Panc1 (cell line): ENCODE measurements around the gene CDK5RAP2. TPM values are rescaled to one million over a fixed set of nuclear protein-coding genes. Genes with fewer than 3 reads are reported as not detected.

ENCODE experiments used
- ATAC-seq: fragments of 200-7000 bp; cut with Tn5 transposase; 2 replicates; pipeline ENCODE4 v1.9.1; 2020; ENCODE audit warnings: mild to moderate bottlenecking, moderate library complexity
- BruUV-seq: library from RNA; stranded (reverse); fragments of 400-500 nt; replicated peaks from 2 replicates; lab custom pipeline; 2021; lab: Mats Ljungman, UMichigan
- CTCF ChIA-PET: fragments of 300-600 bp; sonication (Branson Sonifier 250); formaldehyde crosslinking; loops from one replicate; lab custom pipeline; 2022; ENCODE audit warnings: antibody characterized with exemption; lab: Charles Lee
- POLR2A ChIA-PET: fragments of 300-600 bp; sonication (Branson Sonifier 250); formaldehyde crosslinking; loops from one replicate; lab custom pipeline; 2022; ENCODE audit warnings: antibody characterized with exemption; lab: Charles Lee
- DNase-seq: peaks from one replicate; pipeline ENCODE4 v3.0.0-alpha.2; 2010; ENCODE audit warnings: low read depth, low spot score
- H3K27ac ChIP-seq: 2 replicates; pipeline ENCODE4 v1.5.1; 2011; ENCODE audit warnings: mild to moderate bottlenecking, low read length, inconsistent platforms
- H3K27me3 ChIP-seq: fragments of 200-500 bp; sonication (Bioruptor generic); 2 replicates; pipeline ENCODE4 v1.6.0; 2014; ENCODE audit warnings: low read length, inconsistent platforms; ENCODE audit not compliant: control insufficient read depth, insufficient read depth
- H3K36me3 ChIP-seq: fragments of 200-500 bp; sonication (Bioruptor generic); 2 replicates; pipeline ENCODE4 v1.5.1; 2014; ENCODE audit warnings: inconsistent platforms, mild to moderate bottlenecking, low read length, moderate library complexity; ENCODE audit not compliant: control insufficient read depth, insufficient read depth
- H3K4me1 ChIP-seq: 2 replicates; pipeline ENCODE4 v1.5.1; 2011; ENCODE audit warnings: inconsistent platforms, mild to moderate bottlenecking, low read length, moderate library complexity; ENCODE audit not compliant: control insufficient read depth, insufficient read depth
- H3K4me3 ChIP-seq, 2 experiments: 2 replicates each; pipeline ENCODE4 v1.5.1; 2011 to 2012; ENCODE audit warnings: low read depth in 2 of 2, low read length in 2 of 2, mild to moderate bottlenecking in 2 of 2, inconsistent platforms in 1 of 2, moderate library complexity in 1 of 2
- H3K9me3 ChIP-seq: fragments of 200-500 bp; sonication (Bioruptor generic); 2 replicates; pipeline ENCODE4 v1.5.1; 2014; ENCODE audit warnings: low read depth, mild to moderate bottlenecking, inconsistent platforms, low read length, moderate library complexity; ENCODE audit not compliant: control insufficient read depth, insufficient read depth
- POLR2AphosphoS5 ChIP-seq: IDR thresholded peaks from 2 replicates; pipeline ENCODE4 v1.6.1; 2012; ENCODE audit warnings: mild to moderate bottlenecking, low read depth, low read length, moderate library complexity
- SIN3A ChIP-seq: IDR thresholded peaks from 2 replicates; pipeline ENCODE4 v1.6.1; 2012; ENCODE audit warnings: low read depth, mild to moderate bottlenecking, low read length, moderate library complexity, borderline replicate concordance; ENCODE audit not compliant: insufficient read depth
- TCF7L2 ChIP-seq: IDR thresholded peaks from 2 replicates; pipeline ENCODE4 v1.6.1; 2011; ENCODE audit warnings: mild to moderate bottlenecking, low read depth, low read length, inconsistent platforms
- in situ Hi-C: cut with HindIII; loops from 2 replicates; pipeline ENCODE4 v1.10.0; 2016; ENCODE audit warnings: low sequenced_read_pairs, low pct_unique_long_range_greater_than_20kb
- intact Hi-C: fragments of 100-400 bp; cut with micrococcal nuclease; formaldehyde crosslinking; loops from one replicate; pipeline ENCODE4 v1.10.0; 2022; ENCODE audit not compliant: unreplicated experiment
- total RNA-seq: library from RNA; stranded (reverse); gene quantifications from one replicate; pipeline ENCODE4 v1.2.1, GENCODE V29; 2021; ENCODE audit not compliant: unreplicated experiment
- TF ChIP-seq, protein P1 (sequence below), 2 experiments: IDR thresholded peaks; 2 replicates each; pipeline ENCODE4 v1.6.1; 2011 to 2012; ENCODE audit warnings: low read depth in 2 of 2, control low read depth in 1 of 2, low read length in 1 of 2, mild to moderate bottlenecking in 1 of 2, moderate library complexity in 1 of 2; ENCODE audit not compliant: insufficient read depth in 1 of 2
- TF ChIP-seq, protein P2 (sequence below): fragments of 450-650 bp; IDR thresholded peaks from 2 replicates; pipeline ENCODE4 v1.5.1; 2017; ENCODE audit warnings: mild to moderate bottlenecking

Gene CDK5RAP2
- total RNA-seq, 1 experiment from 2014 or later: 47.7 TPM

DNA sequence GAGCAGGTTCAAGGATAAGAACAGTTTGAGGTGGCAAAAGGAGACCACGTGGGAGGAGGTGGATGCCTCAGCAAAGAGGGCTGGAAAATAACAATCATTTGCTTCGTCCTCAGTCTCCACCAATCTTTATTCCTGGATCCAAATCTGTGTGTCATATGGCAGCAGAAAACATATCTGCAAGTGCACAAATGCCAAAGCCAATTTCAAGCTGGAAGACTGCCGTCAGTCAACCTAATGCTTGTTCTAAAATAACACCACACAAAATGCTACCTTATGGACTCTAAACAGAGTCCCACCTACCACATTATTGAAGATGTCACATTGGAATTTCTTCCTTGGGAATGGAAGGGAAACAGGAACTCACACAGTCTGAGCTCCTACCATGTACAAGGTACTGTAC is 129.1 kb downstream of the CDK5RAP2 start:
- H3K27ac ChIP-seq: no peak overlapping the region
- in situ Hi-C loops: no loop called here
- DNase-seq (no peak), ATAC-seq (no peak)
- POLR2A ChIA-PET: no interaction called here
- no peaks in the 10 kb centered on the region for H3K4me1 ChIP-seq
- no TSS peak for BruUV-seq
- no peaks in the 10 kb centered on the region for H3K9me3 ChIP-seq
- no peaks in the 10 kb centered on the region for H3K27me3 ChIP-seq
- intact Hi-C loops: no loop called here
- no peak overlapping the region for H3K4me3 ChIP-seq
- H3K36me3 ChIP-seq: peaks cover 2% of the 10 kb centered on the region; the same call in 1 of the 2 replicates
- TF ChIP-seq, protein P1, sequence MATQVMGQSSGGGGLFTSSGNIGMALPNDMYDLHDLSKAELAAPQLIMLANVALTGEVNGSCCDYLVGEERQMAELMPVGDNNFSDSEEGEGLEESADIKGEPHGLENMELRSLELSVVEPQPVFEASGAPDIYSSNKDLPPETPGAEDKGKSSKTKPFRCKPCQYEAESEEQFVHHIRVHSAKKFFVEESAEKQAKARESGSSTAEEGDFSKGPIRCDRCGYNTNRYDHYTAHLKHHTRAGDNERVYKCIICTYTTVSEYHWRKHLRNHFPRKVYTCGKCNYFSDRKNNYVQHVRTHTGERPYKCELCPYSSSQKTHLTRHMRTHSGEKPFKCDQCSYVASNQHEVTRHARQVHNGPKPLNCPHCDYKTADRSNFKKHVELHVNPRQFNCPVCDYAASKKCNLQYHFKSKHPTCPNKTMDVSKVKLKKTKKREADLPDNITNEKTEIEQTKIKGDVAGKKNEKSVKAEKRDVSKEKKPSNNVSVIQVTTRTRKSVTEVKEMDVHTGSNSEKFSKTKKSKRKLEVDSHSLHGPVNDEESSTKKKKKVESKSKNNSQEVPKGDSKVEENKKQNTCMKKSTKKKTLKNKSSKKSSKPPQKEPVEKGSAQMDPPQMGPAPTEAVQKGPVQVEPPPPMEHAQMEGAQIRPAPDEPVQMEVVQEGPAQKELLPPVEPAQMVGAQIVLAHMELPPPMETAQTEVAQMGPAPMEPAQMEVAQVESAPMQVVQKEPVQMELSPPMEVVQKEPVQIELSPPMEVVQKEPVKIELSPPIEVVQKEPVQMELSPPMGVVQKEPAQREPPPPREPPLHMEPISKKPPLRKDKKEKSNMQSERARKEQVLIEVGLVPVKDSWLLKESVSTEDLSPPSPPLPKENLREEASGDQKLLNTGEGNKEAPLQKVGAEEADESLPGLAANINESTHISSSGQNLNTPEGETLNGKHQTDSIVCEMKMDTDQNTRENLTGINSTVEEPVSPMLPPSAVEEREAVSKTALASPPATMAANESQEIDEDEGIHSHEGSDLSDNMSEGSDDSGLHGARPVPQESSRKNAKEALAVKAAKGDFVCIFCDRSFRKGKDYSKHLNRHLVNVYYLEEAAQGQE (IDR thresholded peaks at IDR 0.05; ENCODE audit: insufficient read depth in 1 of 2, low read depth in 2 of 2, low read length in 1 of 2): no peak
- TF ChIP-seq POLR2AphosphoS5 (no peak), SIN3A (no peak), TCF7L2 (no peak)
- TF ChIP-seq, protein P2, sequence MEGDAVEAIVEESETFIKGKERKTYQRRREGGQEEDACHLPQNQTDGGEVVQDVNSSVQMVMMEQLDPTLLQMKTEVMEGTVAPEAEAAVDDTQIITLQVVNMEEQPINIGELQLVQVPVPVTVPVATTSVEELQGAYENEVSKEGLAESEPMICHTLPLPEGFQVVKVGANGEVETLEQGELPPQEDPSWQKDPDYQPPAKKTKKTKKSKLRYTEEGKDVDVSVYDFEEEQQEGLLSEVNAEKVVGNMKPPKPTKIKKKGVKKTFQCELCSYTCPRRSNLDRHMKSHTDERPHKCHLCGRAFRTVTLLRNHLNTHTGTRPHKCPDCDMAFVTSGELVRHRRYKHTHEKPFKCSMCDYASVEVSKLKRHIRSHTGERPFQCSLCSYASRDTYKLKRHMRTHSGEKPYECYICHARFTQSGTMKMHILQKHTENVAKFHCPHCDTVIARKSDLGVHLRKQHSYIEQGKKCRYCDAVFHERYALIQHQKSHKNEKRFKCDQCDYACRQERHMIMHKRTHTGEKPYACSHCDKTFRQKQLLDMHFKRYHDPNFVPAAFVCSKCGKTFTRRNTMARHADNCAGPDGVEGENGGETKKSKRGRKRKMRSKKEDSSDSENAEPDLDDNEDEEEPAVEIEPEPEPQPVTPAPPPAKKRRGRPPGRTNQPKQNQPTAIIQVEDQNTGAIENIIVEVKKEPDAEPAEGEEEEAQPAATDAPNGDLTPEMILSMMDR: no peak
- CTCF ChIA-PET: interaction anchor here (0.6 kb wide), 1 partner anchor 30 kb away, joined by 4 read pairs; no protein-coding TSS in a partner anchor

DNA sequence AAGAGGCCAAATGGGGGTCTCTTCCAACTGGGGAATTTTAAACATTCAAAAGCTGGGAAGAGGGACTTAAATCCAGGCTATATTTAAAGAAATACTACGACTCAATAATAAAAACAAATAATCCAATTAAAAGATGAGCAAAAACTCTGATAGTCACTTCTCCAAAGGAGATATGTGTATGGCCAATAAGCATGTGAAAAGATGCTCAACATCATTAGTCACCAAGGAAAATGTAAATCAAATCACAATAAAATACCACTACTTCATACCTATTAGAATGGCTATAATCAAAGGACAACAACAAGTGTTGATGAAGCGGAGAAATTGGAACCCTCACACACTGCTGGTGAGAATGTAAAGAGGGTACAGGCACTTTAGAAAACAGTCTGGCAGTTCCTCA is 130.4 kb downstream of the CDK5RAP2 start:
- no TSS peak for BruUV-seq
- H3K36me3 ChIP-seq: peaks cover 2% of the 10 kb centered on the region; the same call in 1 of the 2 replicates
- POLR2A ChIA-PET: no interaction called here
- TF ChIP-seq TCF7L2 (no peak), POLR2AphosphoS5 (no peak), SIN3A (no peak)
- TF ChIP-seq, protein P1 (IDR thresholded peaks at IDR 0.05; ENCODE audit: insufficient read depth in 1 of 2, low read depth in 2 of 2, low read length in 1 of 2): no peak
- TF ChIP-seq, protein P2: no peak
- DNase-seq: no peak
- ATAC-seq: no peak
- H3K4me1 ChIP-seq: no peaks in the 10 kb centered on the region
- in situ Hi-C loops (no loop called here), intact Hi-C loops (no loop called here)
- H3K4me3 ChIP-seq: no peak overlapping the region
- H3K9me3 ChIP-seq: no peaks in the 10 kb centered on the region
- CTCF ChIA-PET: no interaction called here
- H3K27ac ChIP-seq: no peak overlapping the region
- no peaks in the 10 kb centered on the region for H3K27me3 ChIP-seq
